CD4-positive, alpha-beta T cell treated with Interferon gamma for 1 hour (primary cell): ENCODE data around the gene CNN2.
A peak's percentile ranks its signal among the peaks of the same experiment; 100 is the strongest.

Source experiments
- DNase-seq: peaks from one replicate; pipeline ENCODE4 v3.0.0-alpha.2; 2020

The CNN2 gene

DNA sequence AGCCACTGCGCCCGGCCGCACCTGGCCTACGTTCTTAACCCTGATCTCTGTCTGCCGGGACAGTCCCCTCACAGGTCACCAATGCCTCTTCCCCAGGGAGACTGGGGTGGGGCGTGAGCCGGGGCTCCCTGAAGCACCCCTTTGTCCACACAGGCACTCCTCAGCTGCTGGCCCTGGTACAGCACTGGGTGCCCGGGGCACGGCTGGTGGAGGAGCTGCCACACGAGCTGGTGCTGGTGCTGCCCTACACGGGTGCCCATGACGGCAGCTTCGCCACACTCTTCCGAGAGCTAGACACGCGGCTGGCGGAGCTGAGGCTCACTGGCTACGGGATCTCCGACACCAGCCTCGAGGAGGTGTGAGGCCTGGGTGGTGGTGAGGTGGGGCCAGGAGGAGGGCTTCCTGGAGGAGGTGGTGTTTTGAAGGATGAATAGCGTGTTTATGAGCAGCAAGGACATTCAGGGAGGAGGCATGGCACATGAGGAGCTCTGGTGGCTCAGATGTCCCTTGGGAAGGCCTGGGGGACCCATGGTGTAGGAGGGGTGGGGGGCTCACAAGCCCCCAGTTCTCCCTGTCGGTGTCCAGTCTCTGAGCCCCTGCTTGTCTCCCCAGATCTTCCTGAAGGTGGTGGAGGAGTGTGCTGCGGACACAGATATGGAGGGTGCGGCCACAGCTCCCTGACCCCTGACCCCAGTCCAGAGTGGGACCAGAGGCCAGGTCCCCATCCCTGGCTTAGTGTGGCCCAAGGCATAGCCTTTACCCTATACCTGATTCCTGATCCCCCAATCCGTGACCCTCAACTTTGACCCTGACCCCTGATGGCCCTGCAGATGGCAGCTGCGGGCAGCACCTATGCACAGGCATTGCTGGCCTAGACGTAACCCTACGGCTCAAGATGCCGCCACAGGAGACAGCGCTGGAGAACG, 27.0 kb downstream of the CNN2 start:
- DNase-seq, result no peak

DNA sequence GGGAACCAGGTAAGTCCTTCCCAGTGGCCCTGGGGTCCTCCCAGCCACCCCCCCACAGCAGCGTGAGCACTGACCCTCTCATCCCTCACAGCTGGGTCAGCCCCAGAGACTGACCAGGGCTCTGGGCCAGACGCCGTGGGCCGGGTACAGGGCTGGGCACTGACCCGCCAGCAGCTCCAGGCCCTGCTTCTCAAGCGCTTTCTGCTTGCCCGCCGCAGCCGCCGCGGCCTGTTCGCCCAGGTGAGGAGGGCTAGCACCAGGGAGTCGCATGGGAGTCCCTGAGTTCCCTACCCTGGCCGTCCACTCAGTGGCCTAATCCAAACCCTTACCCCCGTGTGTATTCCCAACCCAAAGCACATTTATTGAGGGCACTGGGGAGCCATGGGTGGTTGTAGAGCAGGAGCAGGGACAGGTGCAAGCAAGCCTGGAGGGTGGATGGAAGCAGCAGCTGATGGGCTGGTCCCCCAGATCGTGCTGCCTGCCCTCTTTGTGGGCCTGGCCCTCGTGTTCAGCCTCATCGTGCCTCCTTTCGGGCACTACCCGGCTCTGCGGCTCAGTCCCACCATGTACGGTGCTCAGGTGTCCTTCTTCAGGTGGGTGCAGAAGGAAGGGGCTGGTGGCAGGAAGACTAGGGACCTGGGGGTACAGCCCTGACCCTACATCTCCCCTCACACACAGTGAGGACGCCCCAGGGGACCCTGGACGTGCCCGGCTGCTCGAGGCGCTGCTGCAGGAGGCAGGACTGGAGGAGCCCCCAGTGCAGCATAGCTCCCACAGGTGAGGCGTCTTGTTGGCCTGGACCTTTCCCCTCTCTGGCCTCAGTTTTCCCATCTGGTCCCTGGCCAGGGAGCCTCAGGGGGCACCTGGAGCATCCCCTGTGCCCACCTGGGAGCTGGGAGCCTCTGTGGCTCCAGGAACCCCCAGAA, 28.0 kb downstream of the CNN2 start:
- no peak for DNase-seq

DNA sequence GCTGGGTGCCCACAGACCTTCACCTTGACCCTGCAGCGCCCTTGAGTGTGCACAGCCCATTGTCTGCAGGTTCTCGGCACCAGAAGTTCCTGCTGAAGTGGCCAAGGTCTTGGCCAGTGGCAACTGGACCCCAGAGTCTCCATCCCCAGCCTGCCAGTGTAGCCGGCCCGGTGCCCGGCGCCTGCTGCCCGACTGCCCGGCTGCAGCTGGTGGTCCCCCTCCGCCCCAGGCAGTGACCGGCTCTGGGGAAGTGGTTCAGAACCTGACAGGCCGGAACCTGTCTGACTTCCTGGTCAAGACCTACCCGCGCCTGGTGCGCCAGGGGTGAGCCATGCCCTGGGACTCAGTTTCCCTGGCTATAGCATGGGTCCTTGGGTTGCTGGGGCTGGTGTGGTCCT, 28.6 kb downstream of the CNN2 start:
- DNase-seq, result no peak

DNA sequence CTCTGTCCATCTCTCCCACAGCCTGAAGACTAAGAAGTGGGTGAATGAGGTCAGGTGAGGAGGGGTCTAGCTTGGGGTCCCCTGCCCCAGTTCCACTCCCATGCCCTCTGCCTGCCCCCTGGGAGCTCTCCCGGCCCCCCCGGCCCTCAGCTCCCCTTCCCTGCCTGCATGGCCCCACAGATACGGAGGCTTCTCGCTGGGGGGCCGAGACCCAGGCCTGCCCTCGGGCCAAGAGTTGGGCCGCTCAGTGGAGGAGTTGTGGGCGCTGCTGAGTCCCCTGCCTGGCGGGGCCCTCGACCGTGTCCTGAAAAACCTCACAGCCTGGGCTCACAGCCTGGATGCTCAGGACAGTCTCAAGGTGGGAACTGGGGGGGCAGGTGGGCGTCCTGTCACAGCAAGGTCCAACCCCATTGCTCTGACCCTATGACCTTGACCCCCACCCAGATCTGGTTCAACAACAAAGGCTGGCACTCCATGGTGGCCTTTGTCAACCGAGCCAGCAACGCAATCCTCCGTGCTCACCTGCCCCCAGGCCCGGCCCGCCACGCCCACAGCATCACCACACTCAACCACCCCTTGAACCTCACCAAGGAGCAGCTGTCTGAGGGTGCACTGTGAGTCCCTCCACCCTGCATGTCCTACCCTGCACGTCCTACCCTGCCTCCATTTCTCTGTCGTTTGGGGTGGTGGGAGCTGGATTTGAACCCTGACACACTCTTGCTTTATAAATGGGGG, 29.6 kb downstream of the CNN2 start:
- no peak for DNase-seq

DNA sequence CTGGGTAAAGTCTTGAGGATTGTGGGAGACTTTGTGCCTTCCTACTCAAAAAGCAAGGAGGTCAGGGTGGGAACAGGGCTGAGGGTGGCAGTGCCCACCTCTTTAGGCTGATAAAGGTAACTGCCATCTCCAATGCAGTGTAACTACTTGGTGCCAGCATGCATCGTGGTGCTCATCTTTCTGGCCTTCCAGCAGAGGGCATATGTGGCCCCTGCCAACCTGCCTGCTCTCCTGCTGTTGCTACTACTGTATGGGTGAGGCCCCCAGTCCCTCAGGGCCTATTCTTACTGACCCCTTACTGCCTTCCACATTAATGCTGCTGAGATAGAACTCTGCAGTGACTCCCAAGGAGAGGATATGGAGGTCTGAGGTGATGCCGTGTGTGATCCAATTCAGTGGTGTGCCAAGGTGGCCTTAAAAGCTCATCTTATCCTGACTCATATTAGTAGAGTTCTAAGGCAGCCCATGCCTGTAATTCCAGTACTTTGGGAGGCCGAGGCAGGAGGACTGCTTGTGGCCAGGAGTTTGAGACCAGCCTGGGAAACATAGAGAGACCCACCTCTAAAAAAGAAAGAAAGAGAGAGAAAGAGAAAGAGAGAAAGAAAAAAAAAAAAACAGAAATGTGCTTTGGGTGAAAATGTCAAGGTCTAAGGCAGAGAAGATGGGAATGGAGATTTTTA, 30.9 kb downstream of the CNN2 start:
- DNase-seq, result peak; percentile 62

DNA sequence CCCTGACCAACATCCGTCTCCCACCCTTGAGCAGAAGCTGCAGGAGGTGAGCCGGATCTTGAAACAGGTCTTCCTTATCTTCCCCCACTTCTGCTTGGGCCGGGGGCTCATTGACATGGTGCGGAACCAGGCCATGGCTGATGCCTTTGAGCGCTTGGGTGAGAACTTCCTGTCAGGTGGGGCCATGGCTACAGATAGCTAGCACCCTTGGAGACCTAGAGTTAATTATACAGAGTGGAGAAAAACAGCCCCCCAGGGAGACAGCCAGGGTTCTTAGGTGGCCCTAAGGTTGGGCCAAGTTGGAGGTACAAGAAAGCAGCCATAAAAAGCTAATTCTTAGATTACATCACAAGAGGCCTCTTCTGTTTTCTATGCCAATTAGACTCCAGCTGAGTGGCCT, 31.7 kb downstream of the CNN2 start:
- no peak for DNase-seq

DNA sequence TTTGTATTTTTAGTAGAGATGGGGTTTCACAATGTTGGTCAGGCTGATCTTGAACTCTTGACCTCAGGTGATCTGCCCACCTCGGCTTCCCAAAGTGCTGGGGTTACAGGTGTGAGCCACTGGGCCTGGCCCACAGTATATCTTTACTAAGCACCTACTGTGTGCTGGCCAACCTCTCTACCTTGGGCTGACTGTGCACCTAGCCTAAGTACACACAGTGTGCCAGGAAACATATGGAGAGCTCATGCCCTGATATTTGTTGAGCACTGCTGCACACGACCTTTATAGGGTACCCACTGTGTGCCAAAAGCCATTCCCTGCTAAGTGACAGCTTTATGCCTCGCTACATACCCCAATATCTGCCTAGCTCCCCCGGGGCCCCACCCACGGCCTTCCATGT, 34.3 kb downstream of the CNN2 start:
- no peak for DNase-seq

DNA sequence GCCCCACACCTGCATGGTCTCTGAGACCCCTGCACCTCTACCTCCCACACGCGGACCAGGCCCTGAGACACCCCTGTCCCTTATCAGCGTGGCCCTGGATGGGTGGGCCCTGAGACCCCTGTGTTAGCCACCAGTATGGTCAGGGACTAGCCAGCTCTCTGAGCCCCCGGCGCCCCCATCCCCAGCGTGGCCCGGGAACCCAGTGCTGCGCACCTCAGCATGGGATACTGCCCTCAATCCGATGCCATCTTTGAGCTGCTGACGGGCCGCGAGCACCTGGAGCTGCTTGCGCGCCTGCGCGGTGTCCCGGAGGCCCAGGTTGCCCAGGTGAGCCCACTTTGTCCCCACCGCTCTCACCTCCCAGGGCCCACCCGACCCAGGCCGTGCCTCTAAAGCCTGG, 35.6 kb downstream of the CNN2 start:
- no peak for DNase-seq

DNA sequence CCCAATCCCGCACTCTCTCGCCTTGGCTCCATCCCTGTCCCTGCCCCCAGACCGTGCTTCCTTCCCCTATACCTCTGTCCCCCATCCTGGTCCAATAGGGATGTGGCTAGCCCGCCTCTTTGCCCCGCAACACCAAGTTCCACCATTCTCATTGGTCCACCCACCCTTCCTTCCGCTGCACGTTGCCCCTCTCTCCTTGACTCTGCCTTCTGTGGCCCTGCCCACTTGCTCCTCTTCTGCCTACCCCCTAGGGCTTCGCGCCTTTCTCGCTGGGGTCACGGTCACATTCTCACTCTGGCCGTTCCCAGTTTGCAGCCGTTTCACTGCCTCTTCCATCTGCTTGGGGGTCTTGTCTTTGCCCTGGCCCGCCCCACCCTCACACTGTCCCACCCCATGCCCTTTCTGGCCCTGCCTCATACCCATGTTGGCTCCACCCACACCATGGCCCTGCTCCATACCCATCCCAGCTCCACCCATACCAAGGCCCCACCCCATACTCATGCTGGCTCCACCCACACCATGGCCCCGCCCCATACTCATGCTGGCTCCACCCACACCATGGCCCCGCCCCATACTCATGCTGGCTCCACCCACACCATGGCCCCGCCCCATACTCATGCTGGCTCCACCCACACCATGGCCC, 36.1 kb downstream of the CNN2 start:
- DNase-seq, result no peak

DNA sequence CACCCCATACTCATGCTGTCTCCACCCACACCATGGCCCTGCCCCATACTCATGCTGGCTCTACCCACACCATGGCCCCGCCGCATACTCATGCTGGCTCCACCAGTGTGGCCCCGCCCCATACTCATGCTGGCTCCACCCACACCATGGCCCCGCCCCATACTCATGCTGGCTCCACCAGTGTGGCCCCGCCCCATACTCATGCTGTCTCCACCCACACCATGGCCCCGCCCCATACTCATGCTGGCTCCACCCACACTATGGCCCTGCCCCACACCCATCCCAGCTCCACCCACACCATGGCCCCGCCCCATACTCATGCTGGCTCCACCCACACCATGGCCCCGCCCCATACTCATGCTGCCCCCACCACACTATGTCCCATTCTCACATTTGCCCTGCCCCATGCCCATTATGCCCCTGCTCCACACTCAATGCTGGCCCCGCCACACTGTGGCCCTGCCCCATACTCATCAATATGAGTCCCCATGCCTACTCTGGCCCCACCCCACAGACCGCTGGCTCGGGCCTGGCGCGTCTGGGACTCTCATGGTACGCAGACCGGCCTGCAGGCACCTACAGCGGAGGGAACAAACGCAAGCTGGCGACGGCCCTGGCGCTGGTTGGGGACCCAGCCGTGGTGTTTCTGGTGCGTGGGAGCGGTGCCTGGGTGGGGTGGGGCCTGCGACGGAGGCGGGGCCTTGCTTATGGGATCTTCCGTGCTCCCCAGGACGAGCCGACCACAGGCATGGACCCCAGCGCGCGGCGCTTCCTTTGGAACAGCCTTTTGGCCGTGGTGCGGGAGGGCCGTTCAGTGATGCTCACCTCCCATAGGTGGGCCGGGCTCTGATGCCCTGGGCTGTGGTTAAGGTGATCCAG, 36.9 kb downstream of the CNN2 start:
- peak; percentile 80 for DNase-seq

DNA sequence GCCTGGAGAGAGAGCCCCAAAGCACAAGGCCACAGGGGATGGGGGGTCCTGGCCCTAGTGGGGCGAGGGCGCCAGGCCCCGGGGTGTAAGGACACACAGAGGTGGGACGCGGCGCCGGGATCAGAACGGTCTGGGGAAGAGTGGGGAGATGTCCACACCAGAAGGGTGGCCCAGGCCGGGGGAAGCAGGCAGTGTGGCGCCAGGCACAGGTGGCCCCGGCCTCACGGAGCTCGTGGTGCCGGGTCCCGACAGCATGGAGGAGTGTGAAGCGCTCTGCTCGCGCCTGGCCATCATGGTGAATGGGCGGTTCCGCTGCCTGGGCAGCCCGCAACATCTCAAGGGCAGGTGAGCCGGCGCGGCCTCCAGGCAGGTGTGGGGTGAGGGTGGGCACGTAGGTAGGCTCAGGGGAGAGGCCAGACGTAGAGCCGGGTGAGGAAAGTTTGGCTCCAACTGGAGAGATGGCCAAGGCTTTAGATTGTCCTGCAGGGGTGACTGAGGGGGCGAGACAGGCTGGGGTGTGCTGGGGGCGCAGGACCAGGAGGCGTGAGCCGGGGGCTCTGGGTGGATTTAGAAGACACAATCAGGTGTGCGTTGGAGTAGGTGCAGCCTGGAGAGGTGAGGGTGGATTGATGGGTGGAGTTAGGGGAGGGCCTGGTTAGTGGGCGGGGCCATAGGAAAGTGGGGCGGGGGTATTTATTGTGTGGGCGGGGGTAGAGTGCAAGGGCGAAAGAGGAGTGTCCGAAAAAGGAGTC, 37.7 kb downstream of the CNN2 start:
- DNase-seq, result no peak

DNA sequence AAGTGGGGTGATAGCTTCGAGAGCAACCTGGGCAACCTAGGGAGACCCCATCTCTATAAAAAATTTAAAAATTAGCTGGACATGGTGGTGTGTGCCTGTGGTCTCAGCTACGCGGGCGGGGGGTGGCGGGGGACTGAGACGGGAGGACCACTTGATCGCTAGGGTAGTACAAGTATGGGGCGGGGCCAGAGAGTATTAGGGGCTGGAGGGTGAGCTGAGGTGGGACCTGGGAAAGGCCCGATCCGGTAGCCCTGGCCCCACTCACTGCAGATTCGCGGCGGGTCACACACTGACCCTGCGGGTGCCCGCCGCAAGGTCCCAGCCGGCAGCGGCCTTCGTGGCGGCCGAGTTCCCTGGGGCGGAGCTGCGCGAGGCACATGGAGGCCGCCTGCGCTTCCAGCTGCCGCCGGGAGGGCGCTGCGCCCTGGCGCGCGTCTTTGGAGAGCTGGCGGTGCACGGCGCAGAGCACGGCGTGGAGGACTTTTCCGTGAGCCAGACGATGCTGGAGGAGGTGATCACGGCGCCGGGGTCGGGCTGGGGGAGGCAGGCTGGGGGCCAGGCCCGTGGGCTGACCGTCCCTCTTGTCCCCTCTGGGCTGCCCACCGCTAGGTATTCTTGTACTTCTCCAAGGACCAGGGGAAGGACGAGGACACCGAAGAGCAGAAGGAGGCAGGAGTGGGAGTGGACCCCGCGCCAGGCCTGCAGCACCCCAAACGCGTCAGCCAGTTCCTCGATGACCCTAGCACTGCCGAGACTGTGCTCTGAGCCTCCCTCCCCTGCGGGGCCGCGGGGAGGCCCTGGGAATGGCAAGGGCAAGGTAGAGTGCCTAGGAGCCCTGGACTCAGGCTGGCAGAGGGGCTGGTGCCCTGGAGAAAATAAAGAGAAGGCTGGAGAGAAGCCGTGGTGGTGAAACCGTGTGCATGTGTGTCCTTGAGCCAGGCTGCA, 38.5 kb downstream of the CNN2 start:
- DNase-seq, result peak; percentile 73

DNA sequence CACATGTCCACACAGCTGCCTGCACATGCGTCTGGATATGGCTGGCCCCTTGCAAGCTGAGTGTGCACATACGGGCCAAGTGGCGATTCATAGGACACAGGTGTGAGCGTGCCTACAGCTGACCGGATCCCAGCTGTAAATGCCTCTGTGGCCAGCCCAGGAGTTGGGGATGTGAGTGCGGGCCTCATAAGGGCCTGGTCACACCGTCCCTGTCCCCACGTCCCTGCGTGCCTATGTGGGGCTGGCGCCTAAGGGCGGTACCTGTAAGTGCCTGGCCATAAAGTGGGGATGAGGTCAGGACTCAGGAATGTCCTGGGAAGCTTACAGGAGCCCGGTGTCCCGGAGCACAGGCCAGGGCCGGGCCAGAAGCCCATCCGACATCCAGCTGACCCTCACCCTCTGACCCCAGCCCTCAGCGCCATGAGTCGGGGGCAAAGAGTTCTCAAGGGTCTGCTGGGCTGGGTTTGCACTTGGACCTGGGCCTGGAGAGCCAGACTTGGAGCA, 39.2 kb downstream of the CNN2 start:
- DNase-seq, result no peak

DNA sequence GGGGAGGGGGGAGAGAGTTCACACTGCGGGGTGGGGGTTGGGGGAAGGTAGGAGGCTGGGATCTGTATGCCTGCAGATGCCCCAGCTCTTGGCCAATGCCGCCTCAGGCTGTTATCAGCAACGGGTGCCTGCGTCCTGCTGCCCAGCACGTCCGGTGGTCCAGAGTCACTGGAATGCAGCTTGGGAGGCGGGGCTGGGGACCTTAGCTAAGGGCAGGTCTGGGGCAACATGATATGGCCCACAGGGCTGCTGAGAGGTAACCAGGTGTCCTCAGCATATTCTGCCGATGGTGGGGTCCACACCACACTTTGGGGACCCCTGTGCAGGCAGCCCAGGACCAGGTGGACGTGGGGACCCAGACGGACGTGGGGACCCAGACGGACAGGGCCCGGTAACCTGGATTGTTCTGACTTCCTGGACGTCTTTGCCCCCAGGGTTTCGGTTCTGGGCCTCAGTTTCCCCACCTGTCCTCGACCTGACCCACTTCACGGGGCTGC, 39.9 kb downstream of the CNN2 start:
- DNase-seq, result no peak

DNA sequence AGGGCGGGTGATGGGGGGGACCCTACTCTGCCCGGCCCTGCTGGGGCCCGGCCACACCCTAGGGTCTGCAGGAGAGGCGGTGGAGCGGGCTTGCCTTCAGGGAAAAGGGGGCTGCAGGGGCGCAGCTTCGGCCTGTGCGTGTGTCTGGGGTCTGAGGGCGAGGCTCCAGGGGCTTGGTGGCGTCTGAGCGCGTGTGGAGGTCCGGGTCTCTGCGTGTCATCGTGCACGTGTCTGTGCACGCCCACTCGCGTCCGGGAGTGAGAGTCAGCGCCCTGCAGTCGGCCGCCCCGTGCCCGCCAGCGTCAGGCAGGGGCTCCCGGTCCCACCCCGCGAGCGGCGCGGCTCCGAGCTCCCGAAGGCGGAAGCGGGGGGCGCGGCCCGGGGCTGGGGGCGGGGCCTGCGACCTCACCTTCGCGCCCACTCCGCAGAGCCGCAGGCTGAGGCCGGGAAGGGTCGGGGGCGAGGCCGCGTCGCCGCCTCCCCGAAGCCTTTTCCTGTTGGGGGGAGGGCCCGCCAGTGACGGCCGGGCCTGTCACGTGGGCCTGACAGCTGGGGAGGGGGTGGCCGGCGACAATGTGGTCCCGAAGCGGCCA, 40.4 kb downstream of the CNN2 start, which contains the start of gene ARHGAP45:
Gene ARHGAP45, plus strand, starts transcription at position 420 of the 593 bp plus-strand sequence. CDS start 239 bp downstream, outside the sequence.
- peak; percentile 87 for DNase-seq

DNA sequence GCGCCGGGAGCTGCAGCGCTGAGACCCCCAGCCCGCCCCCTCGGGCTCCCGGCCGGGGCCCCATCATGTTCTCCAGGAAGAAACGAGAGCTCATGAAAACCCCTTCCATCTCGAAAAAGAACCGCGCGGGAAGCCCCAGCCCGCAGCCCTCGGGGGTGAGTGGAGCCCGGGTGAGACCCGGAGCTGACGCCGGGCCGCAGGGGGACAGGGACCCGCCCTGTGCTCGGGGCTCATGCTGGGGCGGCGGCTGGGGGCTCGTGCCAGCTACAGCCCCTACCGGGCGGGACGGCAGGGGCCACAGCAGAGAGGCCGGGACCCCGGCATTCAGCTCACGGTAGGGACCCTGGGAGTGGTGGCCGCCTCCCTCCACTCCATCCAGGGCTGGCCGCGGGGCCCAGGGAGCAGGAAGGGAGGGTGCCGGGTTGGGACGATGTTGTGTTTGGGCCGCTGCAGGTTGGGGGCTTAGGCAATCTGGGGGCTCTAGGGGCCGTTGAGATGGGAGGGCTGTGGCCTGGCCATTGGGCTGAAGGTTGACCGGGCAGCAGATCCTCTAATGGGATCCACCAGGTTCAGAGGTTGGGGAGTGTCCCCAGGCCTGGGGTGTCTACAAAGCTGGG, 41.0 kb downstream of the CNN2 start:
- no peak for DNase-seq
